HepG2 (cell line): Measurements from ENCODE around the gene ASF1B. TPM values are rescaled to one million over a fixed set of nuclear protein-coding genes. Genes with fewer than 3 reads are reported as not detected.

Source experiments
- ATAC-seq: fragments of 200-7000 bp; cut with Tn5 transposase; 3 replicates; pipeline ENCODE4 v1.9.1; 2020; ENCODE audit warnings: mild to moderate bottlenecking, moderate library complexity
- BruUV-seq: library from RNA; stranded (reverse); fragments of 400-500 nt; replicated peaks from 2 replicates; lab custom pipeline; 2021; lab: Mats Ljungman, UMichigan
- CTCF ChIA-PET: fragments of 300-600 bp; formaldehyde crosslinking; extraction: SDS; loops from one replicate; lab custom pipeline; 2021; ENCODE audit warnings: low total read pairs, inconsistent platforms, low intra/inter-chr PET ratio; lab: Yijun Ruan, JAX
- POLR2A ChIA-PET: fragments of 350-600 bp; sonication (Branson Sonifier 250); formaldehyde crosslinking; loops from one replicate; lab custom pipeline; 2020; ENCODE audit warnings: antibody characterized with exemption, inconsistent platforms; lab: Yijun Ruan, JAX
- DNase-seq: peaks from one replicate; pipeline ENCODE4 v3.0.0-alpha.2; 2015; ENCODE audit warnings: low spot score
- FAIRE-seq: peaks from 3 replicates; lab custom pipeline; 2011; peaks lifted over from hg19 to GRCh38; lab: Jason Lieb, UNC
- H2AFZ ChIP-seq: one replicate; pipeline ENCODE4 v1.6.1; 2011; ENCODE audit warnings: low read length, inconsistent platforms
- H3K27ac ChIP-seq: fragments of 300-600 bp; 3 replicates; pipeline ENCODE4 v1.8.0; 2011; ENCODE audit warnings: mixed run types, mild to moderate bottlenecking, mixed read lengths, low read length, inconsistent platforms; ENCODE audit not compliant: insufficient read depth; ENCODE audit errors: extremely low read length
- H3K27me3 ChIP-seq, 2 experiments: fragments of 200-600 bp in 1 of 2; 2 replicates in 1 of 2; 3 replicates in 1 of 2; pipeline versions ENCODE4 v1.6.0 to v1.8.0; 2011; ENCODE audit warnings: low read length in 2 of 2, mild to moderate bottlenecking in 2 of 2, moderate library complexity in 2 of 2, inconsistent platforms in 1 of 2; ENCODE audit not compliant: insufficient read depth in 2 of 2, control insufficient read depth in 1 of 2
- H3K36me3 ChIP-seq, 2 experiments: fragments of 200-600 bp in 1 of 2; replicated peaks in 1 of 2; 2 replicates in 1 of 2; 3 replicates in 1 of 2; pipeline versions ENCODE4 v1.5.1 to v1.8.0; 2011; ENCODE audit warnings: low read length in 2 of 2, inconsistent platforms in 1 of 2; ENCODE audit not compliant: insufficient read depth in 2 of 2, control insufficient read depth in 1 of 2
- H3K4me1 ChIP-seq: 2 replicates; pipeline ENCODE4 v1.5.1; 2012; ENCODE audit warnings: low read length, inconsistent platforms; ENCODE audit not compliant: insufficient read depth
- H3K4me2 ChIP-seq: 2 replicates; pipeline ENCODE4 v1.6.0; 2011; ENCODE audit warnings: low read depth, low read length, inconsistent platforms
- H3K4me3 ChIP-seq, 3 experiments: fragments of 200-600 bp in 1 of 3; sonication (generic), shearing (Covaris generic) in 1 of 3; replicated peaks in 1 of 3; 2 replicates each; pipeline ENCODE4 v1.5.1; 2011 to 2016; ENCODE audit warnings: low read length in 3 of 3, inconsistent platforms in 2 of 3, low read depth in 2 of 3, mild to moderate bottlenecking in 2 of 3, control low read depth in 1 of 3, mixed read lengths in 1 of 3; ENCODE audit not compliant: insufficient read depth in 1 of 3
- H3K79me2 ChIP-seq: one replicate; pipeline ENCODE4 v1.6.1; 2011; ENCODE audit warnings: low read length, inconsistent platforms; ENCODE audit not compliant: insufficient read depth
- H3K9ac ChIP-seq: 2 replicates; pipeline ENCODE4 v1.6.0; 2011; ENCODE audit warnings: mild to moderate bottlenecking, low read depth, low read length, inconsistent platforms; ENCODE audit not compliant: insufficient read depth
- H3K9me3 ChIP-seq: 2 replicates; pipeline ENCODE4 v1.5.1; 2012; ENCODE audit warnings: mild to moderate bottlenecking, low read length
- H4K20me1 ChIP-seq: 2 replicates; pipeline ENCODE4 v1.6.0; 2011; ENCODE audit warnings: inconsistent platforms, mild to moderate bottlenecking, low read length, moderate library complexity; ENCODE audit not compliant: insufficient read depth
- KAT2B ChIP-seq: fragments of 150-350 bp; IDR thresholded peaks from 2 replicates; pipeline ENCODE4 v1.6.1; 2014; ENCODE audit warnings: low read depth, low read length, borderline replicate concordance
- MAZ ChIP-seq, 2 experiments: sonication (generic) in 1 of 2; formaldehyde crosslinking in 1 of 2; IDR thresholded peaks; 2 replicates each; pipeline versions ENCODE4 v1.5.0 to v1.6.1; 2012 to 2020; ENCODE audit warnings: low read depth in 2 of 2, mild to moderate bottlenecking in 2 of 2, borderline replicate concordance in 1 of 2, improper control_type of control experiment in 1 of 2, low read length in 1 of 2, missing genetic modification reagents in 1 of 2, moderate library complexity in 1 of 2
- MIER3 ChIP-seq: IDR thresholded peaks from 2 replicates; pipeline ENCODE4 v1.6.1; 2016; ENCODE audit warnings: missing compliant biosample characterization, borderline replicate concordance
- SKI ChIP-seq: fragments of 450-650 bp; IDR thresholded peaks from one replicate; pipeline ENCODE4 v1.6.1; 2018; ENCODE audit warnings: mild to moderate bottlenecking; ENCODE audit not compliant: partially characterized antibody
- THAP11 ChIP-seq: IDR thresholded peaks from 2 replicates; pipeline ENCODE4 v1.6.1; 2016; ENCODE audit warnings: missing biosample characterization, missing genetic modification reagents
- YEATS2 ChIP-seq: sonication (generic); formaldehyde crosslinking; IDR thresholded peaks from 2 replicates; pipeline ENCODE4 v1.4.0; 2020; ENCODE audit warnings: missing genetic modification reagents, borderline replicate concordance
- ZNF24 ChIP-seq: fragments of 450-650 bp; IDR thresholded peaks from 2 replicates; pipeline ENCODE4 v1.6.1; 2017; ENCODE audit warnings: antibody characterized with exemption, mild to moderate bottlenecking
- WGBS: methylation state at CpG from one replicate; pipeline ENCODE4 v1.1.6; 2017; ENCODE audit warnings: low lambda C conversion rate; 5-methylcytosine and 5-hydroxymethylcytosine counted together
- in situ Hi-C: cut with HindIII; loops from 2 replicates; pipeline ENCODE4 v1.10.0; 2017; ENCODE audit warnings: low pct_unique_long_range_greater_than_20kb; ENCODE audit not compliant: extremely low pct_ligation_motif_present
- intact Hi-C: fragments of 100-400 bp; cut with micrococcal nuclease; formaldehyde crosslinking; loops from one replicate; pipeline ENCODE4 v1.10.0; 2022; ENCODE audit not compliant: unreplicated experiment
- polyA plus RNA-seq, 8 experiments: library from polyadenylated mRNA; depleted of rRNA in 3 of 8; stranded (reverse) in 7 of 8; unstranded in 1 of 8; fragments of >200 nt; fragmentation: Illumina TruSeq in 4 of 8; extraction: Trizol in 4 of 8; gene quantifications; 2 replicates each; pipeline versions ENCODE4 v1.2.1 to v1.2.3, GENCODE V29; 2011 to 2016; ENCODE audit warnings: low read depth in 4 of 8, missing spikeins in 1 of 8, mixed read lengths in 1 of 8; ENCODE audit not compliant: insufficient read depth in 1 of 8
- total RNA-seq, 5 experiments: library from RNA; depleted of rRNA; stranded (reverse); fragments of >200 nt; fragmentation: Illumina TruSeq; extraction: Trizol; gene quantifications; 2 replicates each; pipeline ENCODE4 v1.2.3, GENCODE V29; 2016; ENCODE audit warnings: low read depth in 1 of 5
- TF ChIP-seq, protein P1 (sequence below): IDR thresholded peaks from 2 replicates; pipeline ENCODE4 v1.6.1; 2012; ENCODE audit warnings: inconsistent platforms
- TF ChIP-seq, protein P2 (sequence below): IDR thresholded peaks from 2 replicates; pipeline ENCODE4 v1.6.1; 2016; ENCODE audit warnings: low read depth
- TF ChIP-seq, protein P3 (sequence below), 2 experiments: sonication (generic) in 1 of 2; formaldehyde crosslinking in 1 of 2; IDR thresholded peaks; 2 replicates each; pipeline versions ENCODE4 v1.6.1 to v1.9.0; 2014 to 2022; ENCODE audit warnings: antibody characterized with exemption in 1 of 2, borderline replicate concordance in 1 of 2, inconsistent platforms in 1 of 2, low read depth in 1 of 2, missing genetic modification reagents in 1 of 2

The ASF1B gene
- total and polyA plus RNA-seq, 2 of the 13 experiments (the other 11 are each of a cell fraction or from before 2014, with no cell fraction given), result 18.2 to 24.8 TPM

DNA sequence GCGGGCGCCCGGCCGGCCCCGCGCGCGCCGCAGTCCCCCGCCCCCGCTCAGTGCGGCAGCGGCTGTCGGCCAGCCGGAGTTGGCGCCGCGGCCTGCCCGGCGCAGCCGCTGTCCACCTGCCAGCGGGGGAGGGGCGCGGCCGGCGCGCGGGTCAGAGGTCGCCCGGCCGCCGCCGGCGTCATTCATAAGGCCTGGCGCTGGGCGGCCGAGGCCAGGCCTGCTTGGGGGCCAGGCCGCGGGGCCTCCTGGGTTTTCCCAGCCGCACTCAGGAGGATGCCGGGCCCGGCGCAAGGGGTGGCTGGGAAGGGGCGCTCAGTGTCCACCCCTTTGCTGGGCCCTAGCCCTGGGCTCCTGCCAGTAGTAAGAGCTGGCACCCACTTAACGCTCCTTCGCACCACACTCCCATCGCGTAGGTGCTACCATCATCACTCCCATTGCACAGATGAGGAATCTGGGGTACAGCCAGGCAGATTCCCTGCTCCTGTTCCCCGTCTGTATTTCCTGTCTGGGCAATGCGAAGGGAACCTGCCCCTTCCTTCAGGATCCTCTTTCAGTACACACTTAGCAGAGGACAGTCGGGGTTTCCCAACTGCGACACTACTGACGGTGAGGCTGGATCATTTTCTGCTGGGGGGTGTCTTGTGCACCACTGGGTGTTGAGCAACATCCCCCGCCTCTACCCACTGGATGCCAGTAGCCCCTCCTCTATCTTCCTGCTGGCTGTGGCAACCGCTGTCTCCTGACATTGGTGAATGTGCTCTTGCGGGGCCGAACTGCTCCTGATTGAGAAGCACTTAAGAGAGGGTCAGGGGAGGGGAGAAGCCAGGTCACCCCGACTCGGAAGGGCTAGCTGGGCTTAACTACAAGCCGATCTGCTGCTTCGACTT is 18.0 kb downstream of the ASF1B start (continued):
- TF ChIP-seq, protein P1, sequence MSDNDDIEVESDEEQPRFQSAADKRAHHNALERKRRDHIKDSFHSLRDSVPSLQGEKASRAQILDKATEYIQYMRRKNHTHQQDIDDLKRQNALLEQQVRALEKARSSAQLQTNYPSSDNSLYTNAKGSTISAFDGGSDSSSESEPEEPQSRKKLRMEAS, result peak; percentile 61
- TF ChIP-seq, protein P2, sequence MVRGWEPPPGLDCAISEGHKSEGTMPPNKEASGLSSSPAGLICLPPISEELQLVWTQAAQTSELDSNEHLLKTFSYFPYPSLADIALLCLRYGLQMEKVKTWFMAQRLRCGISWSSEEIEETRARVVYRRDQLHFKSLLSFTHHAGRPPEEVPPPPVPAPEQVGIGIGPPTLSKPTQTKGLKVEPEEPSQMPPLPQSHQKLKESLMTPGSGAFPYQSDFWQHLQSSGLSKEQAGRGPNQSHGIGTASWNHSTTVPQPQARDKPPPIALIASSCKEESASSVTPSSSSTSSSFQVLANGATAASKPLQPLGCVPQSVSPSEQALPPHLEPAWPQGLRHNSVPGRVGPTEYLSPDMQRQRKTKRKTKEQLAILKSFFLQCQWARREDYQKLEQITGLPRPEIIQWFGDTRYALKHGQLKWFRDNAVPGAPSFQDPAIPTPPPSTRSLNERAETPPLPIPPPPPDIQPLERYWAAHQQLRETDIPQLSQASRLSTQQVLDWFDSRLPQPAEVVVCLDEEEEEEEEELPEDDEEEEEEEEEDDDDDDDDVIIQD (CRISPR knock-in tag), result peak; percentile 43; the same call in 1 of the 2 replicates
- TF ChIP-seq YEATS2 (CRISPR knock-in tag), result peak; percentile 57; the same call in 1 of the 2 replicates

DNA sequence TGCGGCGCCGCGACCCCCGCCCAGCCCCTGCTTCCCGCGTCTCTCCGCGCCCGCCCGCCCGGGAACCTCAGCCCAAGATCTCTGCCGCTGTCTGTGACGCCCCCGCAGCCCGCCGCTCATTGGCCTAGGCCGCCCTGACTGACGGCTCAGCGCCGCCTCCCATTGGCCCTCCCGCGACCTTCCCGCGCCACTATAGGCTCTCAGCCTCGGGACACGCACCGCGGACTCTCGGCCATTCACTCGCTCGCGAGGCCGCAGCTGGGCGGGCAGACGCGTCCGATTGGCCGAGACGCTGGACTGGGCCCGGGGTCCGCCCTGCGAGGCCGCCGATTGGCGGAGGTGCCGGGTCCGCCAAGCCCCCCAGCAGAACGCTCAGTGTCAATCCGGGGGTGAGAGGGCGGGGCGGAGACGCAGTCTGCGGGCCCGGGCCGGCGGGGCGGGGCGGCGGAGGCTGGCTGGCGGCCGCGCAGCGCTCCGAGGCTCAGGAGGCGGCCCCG is 18.7 kb downstream of the ASF1B start, which contains the start of gene PRKACA:
Gene PRKACA, minus strand, starts transcription at position 95 of the 497 bp plus-strand sequence. CDS start 215 bp downstream, outside the sequence.
- BruUV-seq, result no TSS peak
- H3K4me1 ChIP-seq, result peaks cover 55% of the 10 kb centered on the region
- H3K79me2 ChIP-seq, result peaks cover 12% of the 10 kb centered on the region
- in situ Hi-C loops (no loop called here), intact Hi-C loops (loop anchor here (5.0 kb wide), 1 partner anchor 35 kb away; no protein-coding TSS in a partner anchor)
- no peaks in the 10 kb centered on the region; a peak in 1 of 5 replicates for H3K27me3 ChIP-seq
- DNase-seq, result peak; percentile 94
- ChIA-PET POLR2A (interaction anchor here (0.6 to 2.5 kb wide), 6 partner anchors 18 to 111 kb away, joined by 3 to 21 read pairs (median 6); partner anchors contain the start of genes ASF1B and RFX1), CTCF (interaction anchor here (1.7 kb wide), 1 partner anchor 19 kb away, joined by 6 read pairs; the partner anchor contains the start of gene ASF1B)
- H3K4me2 ChIP-seq, result peak within 1 kb of the TSS; percentile 100
- no peaks in the 10 kb centered on the region for H3K9me3 ChIP-seq
- H2AFZ ChIP-seq, result peak within 1 kb of the TSS; percentile 4
- peak within 1 kb of the TSS; percentile 80 to 89 (median 86) for H3K4me3 ChIP-seq
- ATAC-seq, result peak; percentile 91
- H3K36me3 ChIP-seq, result no peaks in the 10 kb centered on the region; a peak in 1 of 5 replicates
- no CpG with 5 or more reads among the region's 67 CpGs for WGBS
- peak within 1 kb of the TSS; percentile 89 for H3K9ac ChIP-seq
- no peak for FAIRE-seq
- no peaks in the 10 kb centered on the region for H4K20me1 ChIP-seq
- H3K27ac ChIP-seq, result peak within 1 kb of the TSS; percentile 96
- TF ChIP-seq MAZ (IDR thresholded peaks at IDR 0.05; ENCODE audit: borderline replicate concordance, low read depth, low read length) (peak; percentile 47; the same call in 1 of the 2 replicates), MAZ (CRISPR knock-in tag; IDR thresholded peaks at IDR 0.05; ENCODE audit: low read depth) (peak; percentile 56), SKI (peak; percentile 52), KAT2B (no peak), MIER3 (CRISPR knock-in tag) (peak; percentile 45; the same call in 1 of the 2 replicates), THAP11 (peak; percentile 58), ZNF24 (no peak)
- TF ChIP-seq, protein P3, sequence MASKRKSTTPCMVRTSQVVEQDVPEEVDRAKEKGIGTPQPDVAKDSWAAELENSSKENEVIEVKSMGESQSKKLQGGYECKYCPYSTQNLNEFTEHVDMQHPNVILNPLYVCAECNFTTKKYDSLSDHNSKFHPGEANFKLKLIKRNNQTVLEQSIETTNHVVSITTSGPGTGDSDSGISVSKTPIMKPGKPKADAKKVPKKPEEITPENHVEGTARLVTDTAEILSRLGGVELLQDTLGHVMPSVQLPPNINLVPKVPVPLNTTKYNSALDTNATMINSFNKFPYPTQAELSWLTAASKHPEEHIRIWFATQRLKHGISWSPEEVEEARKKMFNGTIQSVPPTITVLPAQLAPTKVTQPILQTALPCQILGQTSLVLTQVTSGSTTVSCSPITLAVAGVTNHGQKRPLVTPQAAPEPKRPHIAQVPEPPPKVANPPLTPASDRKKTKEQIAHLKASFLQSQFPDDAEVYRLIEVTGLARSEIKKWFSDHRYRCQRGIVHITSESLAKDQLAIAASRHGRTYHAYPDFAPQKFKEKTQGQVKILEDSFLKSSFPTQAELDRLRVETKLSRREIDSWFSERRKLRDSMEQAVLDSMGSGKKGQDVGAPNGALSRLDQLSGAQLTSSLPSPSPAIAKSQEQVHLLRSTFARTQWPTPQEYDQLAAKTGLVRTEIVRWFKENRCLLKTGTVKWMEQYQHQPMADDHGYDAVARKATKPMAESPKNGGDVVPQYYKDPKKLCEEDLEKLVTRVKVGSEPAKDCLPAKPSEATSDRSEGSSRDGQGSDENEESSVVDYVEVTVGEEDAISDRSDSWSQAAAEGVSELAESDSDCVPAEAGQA (IDR thresholded peaks at IDR 0.05; ENCODE audit: low read depth), result 0 out of 2 replicates have a peak, but pooled peaks have one; percentile 12
- TF ChIP-seq, protein P3 (CRISPR knock-in tag; IDR thresholded peaks at IDR 0.05; ENCODE audit: borderline replicate concordance), result no peak
